HCT116 (cell line): ENCODE data around the gene KRT85. TPM values are rescaled to one million over a fixed set of nuclear protein-coding genes. Genes with fewer than 3 reads are reported as not detected.

Experiments used
- ATAC-seq: fragments of 200-7000 bp; cut with Tn5 transposase; 2 replicates; pipeline ENCODE4 v1.9.1; 2020; ENCODE audit warnings: mild to moderate bottlenecking, moderate library complexity
- BruUV-seq: library from RNA; stranded (reverse); fragments of 400-500 nt; replicated peaks from 2 replicates; lab custom pipeline; 2021; lab: Mats Ljungman, UMichigan
- CTCF ChIA-PET: fragments of 300-600 bp; sonication (Branson Sonifier 250); formaldehyde crosslinking; loops from one replicate; lab custom pipeline; 2021; ENCODE audit warnings: antibody characterized with exemption; lab: Charles Lee
- POLR2A ChIA-PET: fragments of 300-600, 350-600 bp; sonication (Branson Sonifier 250); formaldehyde crosslinking; loops from one replicate; lab custom pipeline; 2021; ENCODE audit warnings: antibody characterized with exemption; lab: Charles Lee
- RAD21 ChIA-PET, 2 experiments: fragments of 300-600 bp; sonication (Branson Sonifier 250); formaldehyde crosslinking; loops; one replicate each; lab custom pipeline; 2023; ENCODE audit warnings: low total read pairs in 2 of 2; ENCODE audit not compliant: uncharacterized antibody in 2 of 2, unreplicated experiment in 2 of 2, low non-redundant PET in 1 of 2; lab: Charles Lee
- DNase-seq: peaks from one replicate; pipeline ENCODE4 v3.0.0-alpha.2; 2010; ENCODE audit warnings: low read depth, low spot score
- H2AFZ ChIP-seq: fragments of 200-600 bp; shearing (Covaris generic), sonication (generic); 2 replicates; pipeline ENCODE4 v1.6.1; 2017; ENCODE audit warnings: low read depth, mixed run types, mixed read lengths, antibody characterized with exemption, low read length; ENCODE audit not compliant: poor library complexity, severe bottlenecking
- H3K27ac ChIP-seq: 2 replicates; pipeline ENCODE4 v1.5.1; 2012; ENCODE audit warnings: low read depth, low read length
- H3K27me3 ChIP-seq: fragments of 200-600 bp; sonication (generic); 2 replicates; pipeline ENCODE4 v1.6.1; 2016; ENCODE audit warnings: mixed run types, low read length, mixed read lengths; ENCODE audit not compliant: insufficient read depth
- H3K36me3 ChIP-seq, 2 experiments: fragments of 200-500 bp in 1 of 2; fragments of 200-600 bp in 1 of 2; sonication (Bioruptor generic) in 1 of 2; sonication (generic) in 1 of 2; 2 replicates each; pipeline versions ENCODE4 v1.5.1 to v1.6.1; 2014 to 2016; ENCODE audit warnings: low read length in 2 of 2, inconsistent platforms in 1 of 2, mixed read lengths in 1 of 2, mixed run types in 1 of 2; ENCODE audit not compliant: insufficient read depth in 2 of 2, control insufficient read depth in 1 of 2
- H3K4me1 ChIP-seq, 2 experiments: fragments of 200-600 bp in 1 of 2; sonication (generic) in 1 of 2; 2 replicates each; pipeline versions ENCODE4 v1.5.1 to v1.6.1; 2012 to 2017; ENCODE audit warnings: low read length in 2 of 2, inconsistent platforms in 1 of 2, mild to moderate bottlenecking in 1 of 2, mixed read lengths in 1 of 2, mixed run types in 1 of 2, moderate library complexity in 1 of 2; ENCODE audit not compliant: insufficient read depth in 2 of 2, control insufficient read depth in 1 of 2
- H3K4me2 ChIP-seq: fragments of 200-600 bp; sonication (generic); 2 replicates; pipeline ENCODE4 v1.6.1; 2017; ENCODE audit warnings: mixed run types, low read length, mixed read lengths
- H3K4me3 ChIP-seq, 2 experiments: fragments of 200-600 bp in 1 of 2; sonication (generic) in 1 of 2; replicated peaks in 1 of 2; 2 replicates each; pipeline ENCODE4 v1.5.1; 2011 to 2016; ENCODE audit warnings: low read length in 2 of 2, control low read depth in 1 of 2, low read depth in 1 of 2, mild to moderate bottlenecking in 1 of 2, mixed read lengths in 1 of 2, mixed run types in 1 of 2
- H3K79me2 ChIP-seq: fragments of 200-600 bp; sonication (generic); 2 replicates; pipeline ENCODE4 v1.6.1; 2017; ENCODE audit warnings: mild to moderate bottlenecking, mixed run types, low read length, moderate library complexity, mixed read lengths; ENCODE audit not compliant: insufficient read depth
- H3K9ac ChIP-seq: fragments of 200-600 bp; sonication (generic); 2 replicates; pipeline ENCODE4 v1.6.1; 2016; ENCODE audit warnings: low read length, mixed read lengths
- H3K9me2 ChIP-seq: fragments of 200-600 bp; sonication (generic), shearing (Covaris generic); 2 replicates; pipeline ENCODE4 v1.6.1; 2017; ENCODE audit warnings: mixed run types, mild to moderate bottlenecking, moderate library complexity; ENCODE audit not compliant: insufficient read depth
- H3K9me3 ChIP-seq, 2 experiments: fragments of 200-500 bp in 1 of 2; fragments of 200-600 bp in 1 of 2; sonication (Bioruptor generic) in 1 of 2; sonication (generic) in 1 of 2; 2 replicates each; pipeline ENCODE4 v1.6.1; 2014 to 2017; ENCODE audit warnings: low read length in 2 of 2, mixed read lengths in 2 of 2, inconsistent platforms in 1 of 2, low read depth in 1 of 2, mild to moderate bottlenecking in 1 of 2, mixed run types in 1 of 2, moderate library complexity in 1 of 2; ENCODE audit not compliant: control insufficient read depth in 1 of 2, insufficient read depth in 1 of 2
- H4K20me1 ChIP-seq: fragments of 200-600 bp; sonication (generic), shearing (Covaris generic); 2 replicates; pipeline ENCODE4 v1.6.1; 2017; ENCODE audit warnings: mixed run types, mild to moderate bottlenecking, moderate library complexity; ENCODE audit not compliant: insufficient read depth
- CEBPB ChIP-seq: IDR thresholded peaks from 2 replicates; pipeline ENCODE4 v1.6.1; 2012; ENCODE audit warnings: low read depth
- CTCF ChIP-seq, 3 experiments: fragments of 200-600 bp in 1 of 3; sonication (generic) in 1 of 3; IDR thresholded peaks in 2 of 3; conservative IDR thresholded peaks in 1 of 3; 2 replicates each; pipeline ENCODE4 v1.5.1; 2012 to 2017; ENCODE audit warnings: low read depth in 2 of 3, low read length in 2 of 3, antibody characterized with exemption in 1 of 3, borderline replicate concordance in 1 of 3, control low read depth in 1 of 3, mild to moderate bottlenecking in 1 of 3, mixed read lengths in 1 of 3, mixed run types in 1 of 3, moderate library complexity in 1 of 3; ENCODE audit not compliant: insufficient read depth in 1 of 3
- EZH2phosphoT487 ChIP-seq: fragments of 200-600 bp; IDR thresholded peaks from 2 replicates; pipeline ENCODE4 v1.6.1; 2018; ENCODE audit warnings: antibody characterized with exemption, borderline replicate concordance
- FOSL1 ChIP-seq: IDR thresholded peaks from 2 replicates; pipeline ENCODE4 v1.6.1; 2012; ENCODE audit warnings: low read depth
- JUND ChIP-seq: IDR thresholded peaks from 2 replicates; pipeline ENCODE4 v1.6.1; 2012
- MAX ChIP-seq: IDR thresholded peaks from 2 replicates; pipeline ENCODE4 v1.6.1; 2012
- POLR2A ChIP-seq: IDR thresholded peaks from 2 replicates; pipeline ENCODE4 v1.7.0; 2011; ENCODE audit warnings: borderline replicate concordance; ENCODE audit not compliant: insufficient read depth, insufficient read length; ENCODE audit errors: extremely low read depth
- RAD21 ChIP-seq: IDR thresholded peaks from 2 replicates; pipeline ENCODE4 v1.6.1; 2012; ENCODE audit warnings: low read depth, mild to moderate bottlenecking
- REST ChIP-seq: IDR thresholded peaks from 2 replicates; pipeline ENCODE4 v1.6.1; 2012; ENCODE audit warnings: low read depth
- SIN3A ChIP-seq: IDR thresholded peaks from 2 replicates; pipeline ENCODE4 v1.6.1; 2012; ENCODE audit warnings: low read depth
- TCF7L2 ChIP-seq: IDR thresholded peaks from 2 replicates; pipeline ENCODE4 v1.7.0; 2011; ENCODE audit warnings: borderline replicate concordance, inconsistent platforms; ENCODE audit not compliant: insufficient read depth, insufficient read length; ENCODE audit errors: extremely low read depth
- YY1 ChIP-seq: IDR thresholded peaks from 2 replicates; pipeline ENCODE4 v1.6.1; 2011; ENCODE audit warnings: low read length, low read depth, moderate library complexity, mild to moderate bottlenecking; ENCODE audit not compliant: insufficient replicate concordance; ENCODE audit errors: extremely low read depth
- ZFX ChIP-seq: fragments of 450-650 bp; IDR thresholded peaks from 2 replicates; pipeline ENCODE4 v1.6.1; 2017
- ZNF274 ChIP-seq: fragments of 200-500 bp; sonication (Bioruptor generic); IDR thresholded peaks from 2 replicates; pipeline ENCODE4 v1.6.1; 2014; ENCODE audit warnings: mild to moderate bottlenecking, low read depth, low read length, inconsistent platforms
- intact Hi-C: fragments of 100-400 bp; cut with micrococcal nuclease; formaldehyde crosslinking; loops from 2 replicates; pipeline ENCODE4 v1.10.0; 2022
- total RNA-seq: library from RNA; stranded (reverse); gene quantifications from one replicate; pipeline ENCODE4 v1.2.1, GENCODE V29; 2021; ENCODE audit not compliant: unreplicated experiment

Gene KRT85
- total RNA-seq, 1 experiment from 2014 or later: not detected

GRCh38 chr12:52382854-52383253, 15.6 kb upstream of the KRT85 start:
- DNase-seq (no peak), ATAC-seq (no peak)
- Histone ChIP-seq H3K4me1 (no peaks in the 10 kb centered on the region), H3K9me2 (no peaks in the 10 kb centered on the region), H3K9me3 (no peaks in the 10 kb centered on the region), H4K20me1 (no peaks in the 10 kb centered on the region), H2AFZ (no peak overlapping the region), H3K27ac (no peak overlapping the region), H3K4me3 (no peak overlapping the region), H3K4me2 (no peak overlapping the region), H3K27me3 (no peaks in the 10 kb centered on the region), H3K9ac (no peak overlapping the region), H3K36me3 (no peaks in the 10 kb centered on the region), H3K79me2 (no peaks in the 10 kb centered on the region)
- POLR2A ChIA-PET: no interaction called here
- BruUV-seq: no TSS peak
- RAD21 ChIA-PET: interaction anchor here in 1 of 2 experiments (0.6 kb wide), 1 partner anchor 483 kb away, joined by 3 read pairs; no protein-coding TSS in a partner anchor
- CTCF ChIA-PET: interaction anchor here (1.1 to 1.5 kb wide), 2 partner anchors 11 to 225 kb away, joined by 3 to 4 read pairs; no protein-coding TSS in a partner anchor
- intact Hi-C loops: no loop called here
- TF ChIP-seq EZH2phosphoT487: no peak
- TF ChIP-seq SIN3A: no peak
- TF ChIP-seq REST: no peak

- H3K9me2 ChIP-seq: no peaks in the 10 kb centered on the region
- ChIA-PET CTCF (interaction anchor here (1.0 to 2.9 kb wide), 6 partner anchors 8 to 496 kb away, joined by 4 to 16 read pairs (median 8); no protein-coding TSS in a partner anchor), POLR2A (no interaction called here)
- H3K9me3 ChIP-seq: no peaks in the 10 kb centered on the region
- no peaks in the 10 kb centered on the region for H4K20me1 ChIP-seq
- DNase-seq: no peak
- no peaks in the 10 kb centered on the region for H3K4me1 ChIP-seq
- no peaks in the 10 kb centered on the region for H3K36me3 ChIP-seq
- H3K4me2 ChIP-seq: no peak overlapping the region
- no peaks in the 10 kb centered on the region for H3K27me3 ChIP-seq
- no peak overlapping the region for H3K9ac ChIP-seq
- H2AFZ ChIP-seq: no peak overlapping the region
- no peak for ATAC-seq
- intact Hi-C loops: no loop called here
- no TSS peak for BruUV-seq
- H3K79me2 ChIP-seq: no peaks in the 10 kb centered on the region
- TF ChIP-seq JUND (no peak), EZH2phosphoT487 (no peak), TCF7L2 (no peak), ZNF274 (no peak), FOSL1 (no peak), CTCF (IDR thresholded peaks at IDR 0.05 in 2 of 3, conservative IDR thresholded peaks at IDR 0.05 in 1 of 3; ENCODE audit: borderline replicate concordance in 1 of 3, insufficient read depth in 1 of 3, low read depth in 2 of 3, low read length in 2 of 3) (no peak), MAX (no peak), ZFX (no peak), YY1 (no peak), CEBPB (no peak), RAD21 (no peak), POLR2A (no peak)
- TF ChIP-seq, all 23 proteins: peak for 0
- RAD21 ChIA-PET: no interaction called here
- no peak overlapping the region for H3K27ac ChIP-seq
- H3K4me3 ChIP-seq: no peak overlapping the region
Measured at GRCh38 chr12:52381206-52381605, 13.9 kb upstream of the KRT85 start.
